Erythroblast (primary cell): ENCODE results near the gene PDE9A.

Experiments used
- GATA1 ChIP-seq: IDR thresholded peaks from 2 replicates; pipeline ENCODE4 v1.6.1; 2011; ENCODE audit warnings: low read depth, mild to moderate bottlenecking, control low read depth, low read length, moderate library complexity
- POLR2A ChIP-seq: IDR thresholded peaks from 2 replicates; pipeline ENCODE4 v1.6.1; 2011; ENCODE audit warnings: mild to moderate bottlenecking, low read length

DNA sequence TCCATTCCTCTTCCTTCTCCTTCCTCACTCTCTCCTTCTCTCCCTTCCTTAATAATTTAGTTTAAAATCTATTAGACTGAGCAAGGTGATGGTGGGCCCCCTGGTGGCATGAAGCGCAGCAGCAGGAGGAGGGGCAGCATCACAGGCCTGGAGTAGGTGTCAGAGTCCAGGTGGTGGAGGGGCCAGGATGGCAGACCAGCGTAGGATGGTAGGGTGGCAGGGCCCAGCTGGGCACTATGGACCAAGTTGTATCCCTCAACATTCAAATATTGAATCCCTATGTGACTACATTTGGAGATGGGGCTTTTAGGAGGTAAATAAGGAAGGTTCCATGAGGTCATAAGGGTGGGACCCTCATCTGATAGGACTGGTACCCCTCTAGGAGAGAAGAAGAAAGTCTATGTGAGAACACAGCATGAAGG is 164.9 kb downstream of the PDE9A start:
- no peak for TF ChIP-seq GATA1
- no peak for TF ChIP-seq POLR2A
